Measurements from ENCODE around the gene YES1. TPM values are rescaled to one million over a fixed set of nuclear protein-coding genes. Genes with fewer than 3 reads are reported as not detected.

The YES1 gene
- total RNA-seq, 4 donors from 2014 or later: 19.2 to 39.5 (median 29.6) TPM

GRCh38 chr18:673769-674168, 138.3 kb downstream of the YES1 start:
- H3K27ac ChIP-seq: no peak overlapping the region
- H3K36me3 ChIP-seq: peaks cover 0 to 36% of the 10 kb centered on the region in 2 donors
- TF ChIP-seq, protein P1, sequence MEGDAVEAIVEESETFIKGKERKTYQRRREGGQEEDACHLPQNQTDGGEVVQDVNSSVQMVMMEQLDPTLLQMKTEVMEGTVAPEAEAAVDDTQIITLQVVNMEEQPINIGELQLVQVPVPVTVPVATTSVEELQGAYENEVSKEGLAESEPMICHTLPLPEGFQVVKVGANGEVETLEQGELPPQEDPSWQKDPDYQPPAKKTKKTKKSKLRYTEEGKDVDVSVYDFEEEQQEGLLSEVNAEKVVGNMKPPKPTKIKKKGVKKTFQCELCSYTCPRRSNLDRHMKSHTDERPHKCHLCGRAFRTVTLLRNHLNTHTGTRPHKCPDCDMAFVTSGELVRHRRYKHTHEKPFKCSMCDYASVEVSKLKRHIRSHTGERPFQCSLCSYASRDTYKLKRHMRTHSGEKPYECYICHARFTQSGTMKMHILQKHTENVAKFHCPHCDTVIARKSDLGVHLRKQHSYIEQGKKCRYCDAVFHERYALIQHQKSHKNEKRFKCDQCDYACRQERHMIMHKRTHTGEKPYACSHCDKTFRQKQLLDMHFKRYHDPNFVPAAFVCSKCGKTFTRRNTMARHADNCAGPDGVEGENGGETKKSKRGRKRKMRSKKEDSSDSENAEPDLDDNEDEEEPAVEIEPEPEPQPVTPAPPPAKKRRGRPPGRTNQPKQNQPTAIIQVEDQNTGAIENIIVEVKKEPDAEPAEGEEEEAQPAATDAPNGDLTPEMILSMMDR (IDR thresholded peaks at IDR 0.05 in 4 of 5, conservative IDR thresholded peaks at IDR 0.05 in 1 of 5): no peak
- TF ChIP-seq POLR2A (IDR thresholded peaks at IDR 0.05): no peak
- no peak for DNase-seq
- H3K4me3 ChIP-seq: no peak overlapping the region
- ATAC-seq: no peak
- H3K27me3 ChIP-seq: no peaks in the 10 kb centered on the region
- intact Hi-C loops (cut with DNase I; ENCODE audit: low total_unique reads): no loop called here
- no peaks in the 10 kb centered on the region for H3K9me3 ChIP-seq
- H3K4me1 ChIP-seq: no peaks in the 10 kb centered on the region
- in situ Hi-C loops (cut with MboI; ENCODE audit: low sequenced_read_pairs in 4 of 4): no loop called here

DNA sequence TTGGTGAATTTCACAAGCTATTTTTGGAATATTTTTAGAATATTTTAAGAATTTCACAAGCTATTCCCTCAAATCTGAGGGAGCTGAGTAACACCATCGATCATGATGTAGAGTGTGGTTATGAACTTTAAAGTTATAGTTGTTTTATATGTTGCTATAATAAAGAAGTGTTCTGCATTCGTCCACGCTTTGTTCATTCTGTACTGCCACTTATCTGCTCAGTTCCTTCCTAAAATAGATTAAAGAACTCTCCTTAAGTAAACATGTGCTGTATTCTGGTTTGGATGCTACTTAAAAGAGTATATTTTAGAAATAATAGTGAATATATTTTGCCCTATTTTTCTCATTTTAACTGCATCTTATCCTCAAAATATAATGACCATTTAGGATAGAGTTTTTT, 138.7 kb downstream of the YES1 start:
- no peak for ATAC-seq
- in situ Hi-C loops (cut with MboI; ENCODE audit: low sequenced_read_pairs in 4 of 4): no loop called here
- H3K27ac ChIP-seq: no peak overlapping the region

More for the DNA sequence above, 138.7 kb downstream of the YES1 start:
- Histone ChIP-seq H3K9me3 (no peaks in the 10 kb centered on the region), H3K27me3 (no peaks in the 10 kb centered on the region), H3K4me3 (no peak overlapping the region), H3K36me3 (peaks cover 0 to 36% of the 10 kb centered on the region in 2 donors), H3K4me1 (no peaks in the 10 kb centered on the region)
- TF ChIP-seq, protein P1 (IDR thresholded peaks at IDR 0.05 in 4 of 5, conservative IDR thresholded peaks at IDR 0.05 in 1 of 5): no peak
- no peak for TF ChIP-seq POLR2A (IDR thresholded peaks at IDR 0.05)
- intact Hi-C loops (cut with DNase I; ENCODE audit: low total_unique reads): no loop called here
- no peak for DNase-seq

Other genes with a start within 250 kb of the YES1 start
- not detected for gene CETN1, start 231.9 kb downstream of the YES1 start, total RNA-seq
- gene CLUL1, start 215.3 kb downstream of the YES1 start, total RNA-seq: 1 to 10 TPM in 1 of 4 donors, not detected in 3; 2.9 TPM
- 1 to 10 TPM in 1 of 4 donors, under 1 TPM in 1, not detected in 2; 0.20 to 1.7 TPM for gene TYMS, start 154.6 kb downstream of the YES1 start, total RNA-seq
- gene ENOSF1, start 99.6 kb downstream of the YES1 start, total RNA-seq: 10 to 100 TPM in 2 of 4 donors, 1 to 10 TPM in 2; 6.0 to 16.1 (median 10.3) TPM
- not detected for gene ADCYAP1, start 92.6 kb upstream of the YES1 start, total RNA-seq

Data from gastrocnemius medialis (tissue), 4 donors.